Hepatocyte (in vitro differentiated cells): ENCODE results near the gene KCNJ5.

ENCODE experiments used
- CTCF ChIP-seq: fragments of 200-600 bp; sonication (generic); IDR thresholded peaks from 2 replicates; pipeline ENCODE4 v1.5.1; 2016; ENCODE audit warnings: antibody characterized with exemption, mild to moderate bottlenecking; ENCODE audit not compliant: poor library complexity
- EZH2phosphoT487 ChIP-seq: fragments of 200-600 bp; sonication (generic); IDR thresholded peaks from one replicate; pipeline ENCODE4 v1.6.1; 2018; ENCODE audit warnings: antibody characterized with exemption, mild to moderate bottlenecking, low read depth, moderate library complexity; ENCODE audit not compliant: unreplicated experiment, severe bottlenecking

- TF ChIP-seq CTCF, result no peak
- no peak for TF ChIP-seq EZH2phosphoT487
Measured at GRCh38 chr11:128898580-128899344, 7.6 kb downstream of the KCNJ5 start.
